ENCODE results near the gene MACROD2.

MACROD2 gene

GRCh38 chr20:15439551-15439950 is 1444.2 kb downstream of the MACROD2 start:
- DNase-seq = no peak

GRCh38 chr20:15440049-15440820 is 1444.9 kb downstream of the MACROD2 start:
- DNase-seq = no peak

GRCh38 chr20:15445056-15445840 is 1449.9 kb downstream of the MACROD2 start:
- DNase-seq = no peak

GRCh38 chr20:15446373-15446772 is 1451.1 kb downstream of the MACROD2 start:
- no peak for DNase-seq

GRCh38 chr20:15447549-15447948 is 1452.2 kb downstream of the MACROD2 start:
- no peak for DNase-seq

GRCh38 chr20:15449061-15449460 is 1453.7 kb downstream of the MACROD2 start:
- DNase-seq = no peak

GRCh38 chr20:15451241-15451640 is 1455.9 kb downstream of the MACROD2 start:
- no peak for DNase-seq

- no peak for DNase-seq
These were observed 1460.0 kb downstream of the MACROD2 start for GRCh38 chr20:15455279-15455678.

GRCh38 chr20:15461938-15462337 is 1466.6 kb downstream of the MACROD2 start:
- no peak for DNase-seq

- peak; percentile 41 for DNase-seq
These were observed 1480.2 kb downstream of the MACROD2 start for GRCh38 chr20:15475483-15475882.

- DNase-seq = no peak
These were observed 1480.9 kb downstream of the MACROD2 start for GRCh38 chr20:15476186-15476585.

GRCh38 chr20:15476781-15477180 is 1481.5 kb downstream of the MACROD2 start:
- no peak for DNase-seq

GRCh38 chr20:15482525-15482924 is 1487.2 kb downstream of the MACROD2 start:
- DNase-seq = no peak

GRCh38 chr20:15485519-15485918 is 1490.2 kb downstream of the MACROD2 start:
- no peak for DNase-seq

- DNase-seq = no peak
These were observed 1491.7 kb downstream of the MACROD2 start for GRCh38 chr20:15487030-15487429.

- DNase-seq = no peak
These were observed 1492.4 kb downstream of the MACROD2 start for GRCh38 chr20:15487682-15488081.

GRCh38 chr20:15491575-15491974 is 1496.3 kb downstream of the MACROD2 start:
- DNase-seq = no peak

- DNase-seq = no peak
These were observed 1499.5 kb downstream of the MACROD2 start for GRCh38 chr20:15494851-15495250.

- DNase-seq = no peak
These were observed 1501.3 kb downstream of the MACROD2 start for GRCh38 chr20:15496501-15497039.

- DNase-seq = no peak
These were observed 1503.6 kb downstream of the MACROD2 start for GRCh38 chr20:15498926-15499325.

GRCh38 chr20:15506311-15506710 is 1511.0 kb downstream of the MACROD2 start:
- DNase-seq = no peak

- DNase-seq = no peak
These were observed 1511.8 kb downstream of the MACROD2 start for GRCh38 chr20:15507151-15507550.

GRCh38 chr20:15511551-15511950 is 1516.2 kb downstream of the MACROD2 start:
- DNase-seq = no peak

GRCh38 chr20:15512916-15513315 is 1517.6 kb downstream of the MACROD2 start:
- no peak for DNase-seq

All from SHP77 treated with DMSO at 0.1 percent for 48 hours (cell line).